ENCODE data around the gene PCBD2. TPM values are rescaled to one million over a fixed set of nuclear protein-coding genes. Genes with fewer than 3 reads are reported as not detected.

The PCBD2 gene
- total and polyA plus RNA-seq, 2 of the 4 experiments (the other 2 are of a cell fraction): 2.2 to 2.7 TPM

DNA sequence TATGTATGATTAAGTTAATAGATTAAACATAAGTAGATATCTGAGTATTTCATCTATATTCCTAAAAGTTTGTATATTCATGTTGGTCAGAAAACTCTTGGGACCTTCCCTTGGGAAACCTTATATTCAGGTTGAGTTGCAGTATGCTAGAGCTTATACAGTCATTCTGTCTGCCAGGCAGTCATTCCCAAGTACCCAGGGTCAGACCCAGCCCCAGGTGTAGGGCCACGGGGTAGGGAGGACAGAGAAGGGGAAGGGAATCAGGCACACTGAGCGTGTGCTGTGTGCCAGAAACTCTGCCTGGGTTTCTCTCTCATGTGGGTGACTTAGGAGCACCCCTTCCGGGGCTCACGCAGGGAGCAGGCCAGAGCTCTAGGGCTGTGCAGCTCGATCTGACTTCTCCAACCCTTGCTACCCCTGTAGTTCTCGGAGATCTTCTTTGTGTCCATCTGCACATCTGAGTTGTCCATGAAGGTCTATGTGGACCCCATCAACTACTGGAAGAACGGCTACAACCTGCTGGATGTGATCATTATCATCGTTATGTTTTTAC is 91.0 kb downstream of the PCBD2 start:
- Histone ChIP-seq H3K4ac (ENCODE audit: low read depth, low read length) (no peak overlapping the region), H3K23ac (ENCODE audit: low read depth, low read length) (no peak overlapping the region), H3K27me3 (ENCODE audit: control insufficient read depth, insufficient read depth, low read length) (no peaks in the 10 kb centered on the region), H2BK5ac (ENCODE audit: low read depth, low read length, poor library complexity, severe bottlenecking) (no peak overlapping the region), H3K79me1 (ENCODE audit: low read depth in 1 of 2, low read length in 2 of 2) (no peaks in the 10 kb centered on the region), H3K9me3 (ENCODE audit: control insufficient read depth, insufficient read depth, low read length) (no peaks in the 10 kb centered on the region), H4K8ac (ENCODE audit: low read depth in 2 of 2, low read length in 2 of 2) (no peak overlapping the region), H3K4me1 (ENCODE audit: control insufficient read depth, insufficient read depth, low read length) (no peaks in the 10 kb centered on the region), H3K56ac (ENCODE audit: extremely low read depth, insufficient read depth, low read length) (no peak overlapping the region), H3K4me2 (ENCODE audit: low read depth, low read length) (no peak overlapping the region), H2BK120ac (ENCODE audit: low read depth, low read length) (no peak overlapping the region), H4K20me1 (ENCODE audit: insufficient read depth, low read length) (no peaks in the 10 kb centered on the region), H3K9me1 (ENCODE audit: insufficient read depth, low read length) (no peaks in the 10 kb centered on the region), H3K27ac (ENCODE audit: insufficient read depth, low read length) (no peak overlapping the region), H3K14ac (replicated peaks; ENCODE audit: low read depth, low read length) (no peak overlapping the region), H3K4me3 (ENCODE audit: insufficient read depth, low read depth, low read length) (no peak overlapping the region), H2AK5ac (ENCODE audit: low read depth, low read length) (no peak overlapping the region), H2BK15ac (ENCODE audit: low read depth, low read length) (no peak overlapping the region), H4K5ac (ENCODE audit: low read depth, low read length) (no peak overlapping the region), H2AFZ (replicated peaks; ENCODE audit: low read length, poor library complexity) (no peak overlapping the region), H4K91ac (ENCODE audit: insufficient read depth, low read depth, low read length) (no peak overlapping the region), H3K18ac (ENCODE audit: low read depth, low read length) (no peak overlapping the region), H2BK20ac (ENCODE audit: low read depth, low read length) (no peak overlapping the region), H3K9ac (ENCODE audit: low read depth, low read length) (no peak overlapping the region), H2AK9ac (replicated peaks; ENCODE audit: low read depth, low read length, poor library complexity) (no peak overlapping the region), H3K36me3 (ENCODE audit: control insufficient read depth, insufficient read depth, low read length) (no peaks in the 10 kb centered on the region)
- ChIA-PET POLR2A (ENCODE audit: unreplicated experiment) (no interaction called here), CTCF (no interaction called here)
- intact Hi-C loops (cut with micrococcal nuclease) (loop anchor here (10.0 kb wide), 1 partner anchor 61 kb away; no protein-coding TSS in a partner anchor), in situ Hi-C loops (cut with MboI; ENCODE audit: low sequenced_read_pairs) (no loop called here), dilution Hi-C loops (cut with HindIII; ENCODE audit: low sequenced_read_pairs, unreplicated experiment) (no loop called here)
- BruUV-seq (replicated peaks): no TSS peak
- no peak for ATAC-seq (ENCODE audit: low read depth)
- no peak for DNase-seq
- 90% methylated on average over 3 of the region's 8 CpGs; no CpG with 5 or more reads in 1 of the 2 experiments for WGBS, 2 experiments (ENCODE audit: extremely low coverage in 2 of 2, insufficient read length in 1 of 2)
- TF ChIP-seq CHD1 (IDR thresholded peaks at IDR 0.05; ENCODE audit: low read depth, low read length) (no peak), MAZ (IDR thresholded peaks at IDR 0.05; ENCODE audit: borderline replicate concordance, low read depth, low read length) (no peak), POLR2A (IDR thresholded peaks at IDR 0.05; ENCODE audit: low read depth, low read length) (no peak), MAFK (IDR thresholded peaks at IDR 0.05; ENCODE audit: low read depth, low read length) (no peak), RFX5 (IDR thresholded peaks at IDR 0.05; ENCODE audit: low read depth, low read length) (no peak)
- TF ChIP-seq, protein P1, sequence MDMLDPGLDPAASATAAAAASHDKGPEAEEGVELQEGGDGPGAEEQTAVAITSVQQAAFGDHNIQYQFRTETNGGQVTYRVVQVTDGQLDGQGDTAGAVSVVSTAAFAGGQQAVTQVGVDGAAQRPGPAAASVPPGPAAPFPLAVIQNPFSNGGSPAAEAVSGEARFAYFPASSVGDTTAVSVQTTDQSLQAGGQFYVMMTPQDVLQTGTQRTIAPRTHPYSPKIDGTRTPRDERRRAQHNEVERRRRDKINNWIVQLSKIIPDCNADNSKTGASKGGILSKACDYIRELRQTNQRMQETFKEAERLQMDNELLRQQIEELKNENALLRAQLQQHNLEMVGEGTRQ (IDR thresholded peaks at IDR 0.05; ENCODE audit: low read depth, low read length): no peak

All from IMR-90 (cell line).